Skeletal muscle satellite cell (primary cell): ENCODE results near the gene ANO10.
"Not testable (repeated sequence)": the region's sequence is repeated elsewhere in the genome, so short reads cannot be mapped to it uniquely, and the experiment has no call there.

Experiments
- H3K27me3 ChIP-seq: 2 replicates; pipeline ENCODE4 v1.7.0; 2013; ENCODE audit warnings: low read length; ENCODE audit not compliant: control insufficient read depth, insufficient read depth
- H3K36me3 ChIP-seq: 2 replicates; pipeline ENCODE4 v1.7.0; 2013; ENCODE audit warnings: mild to moderate bottlenecking, control low read depth, low read length; ENCODE audit not compliant: insufficient read depth
- H3K4me1 ChIP-seq: 2 replicates; pipeline ENCODE4 v1.7.0; 2013; ENCODE audit warnings: low read length; ENCODE audit not compliant: control insufficient read depth, insufficient read depth
- H3K4me2 ChIP-seq: 2 replicates; pipeline ENCODE4 v1.7.0; 2013; ENCODE audit warnings: mild to moderate bottlenecking, low read length
- H3K4me3 ChIP-seq: 2 replicates; pipeline ENCODE4 v1.7.0; 2013; ENCODE audit warnings: low read length
- H3K9ac ChIP-seq: 2 replicates; pipeline ENCODE4 v1.7.0; 2013; ENCODE audit warnings: mild to moderate bottlenecking, low read depth, low read length, moderate library complexity
- H3K9me3 ChIP-seq: replicated peaks from 2 replicates; pipeline ENCODE4 v1.7.0; 2013; ENCODE audit warnings: mild to moderate bottlenecking, control low read depth, low read length

The ANO10 gene

DNA sequence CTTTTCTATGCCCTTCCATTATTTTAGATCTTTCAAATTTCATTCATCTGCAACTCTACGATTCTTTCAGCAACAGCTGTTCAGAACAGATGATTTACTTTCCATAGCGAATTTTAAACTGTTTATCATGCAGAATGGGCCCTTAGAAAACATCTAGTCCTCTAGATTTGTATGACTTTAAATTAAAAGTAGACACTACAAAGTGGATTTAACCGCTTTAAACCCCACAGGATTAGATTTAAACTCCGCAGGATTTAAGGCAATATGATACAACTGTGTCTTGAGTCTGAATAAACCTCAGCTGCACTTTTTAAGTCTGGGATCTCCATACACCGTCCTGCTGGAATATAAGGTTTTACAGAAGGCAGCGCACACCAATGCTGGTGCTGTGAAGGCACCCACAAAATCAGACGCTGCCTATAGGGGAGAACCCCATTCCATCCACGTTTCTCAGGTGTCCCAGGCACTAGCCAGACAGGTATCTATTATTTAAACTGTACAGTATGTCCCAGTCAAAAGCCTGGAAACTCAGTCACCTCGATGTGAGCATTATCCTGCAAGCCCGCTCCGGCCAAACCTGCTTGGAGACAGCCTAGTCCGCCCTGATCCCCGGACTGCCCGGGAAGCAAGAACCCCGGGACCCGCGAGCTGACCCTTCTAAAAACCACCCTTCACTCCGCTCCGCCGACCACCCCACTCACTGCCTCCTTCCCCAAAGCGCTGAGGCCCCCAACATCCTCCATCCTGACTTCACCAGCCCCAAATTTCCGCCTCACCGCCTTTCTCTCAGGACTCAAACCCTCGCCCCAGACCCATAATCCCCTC, 768 bp downstream of the ANO10 start:
- H3K9ac ChIP-seq = peak overlapping the region; percentile 92
- peaks cover 12% of the 10 kb centered on the region for H3K4me1 ChIP-seq
- H3K27me3 ChIP-seq = no peaks in the 10 kb centered on the region
- H3K36me3 ChIP-seq = no peaks in the 10 kb centered on the region
- H3K4me2 ChIP-seq = peak overlapping the region; percentile 95
- H3K4me3 ChIP-seq = peak overlapping the region; percentile 80
- H3K9me3 ChIP-seq = no peaks in the 10 kb centered on the region

GRCh38 chr3:43619588-43619987, 2.2 kb downstream of the ANO10 start:
- Histone ChIP-seq H3K36me3 (no peaks in the 10 kb centered on the region), H3K9me3 (no peaks in the 10 kb centered on the region), H3K4me2 (no peak overlapping the region), H3K4me1 (peaks cover 12% of the 10 kb centered on the region), H3K9ac (no peak overlapping the region), H3K4me3 (no peak overlapping the region), H3K27me3 (no peaks in the 10 kb centered on the region)

DNA sequence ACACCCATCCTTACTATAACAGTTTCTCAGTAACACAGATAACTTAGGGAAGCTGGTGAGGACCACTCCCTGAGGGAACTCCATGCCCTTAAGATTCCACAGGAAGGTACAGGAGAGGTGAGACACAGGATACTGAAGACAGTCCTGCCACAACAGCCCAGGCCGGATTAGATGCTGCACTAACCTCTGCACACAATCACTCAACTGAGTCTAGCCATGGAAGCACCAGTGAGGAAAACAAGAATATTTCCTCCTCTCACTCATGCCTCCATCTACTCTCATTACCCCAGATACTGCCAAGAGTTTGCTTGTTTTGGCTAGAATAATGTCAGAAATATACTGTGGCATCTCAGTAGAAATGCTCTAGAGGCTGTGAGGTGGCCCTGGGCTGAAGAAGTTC, 3.7 kb downstream of the ANO10 start:
- no peak overlapping the region for H3K4me3 ChIP-seq
- H3K27me3 ChIP-seq = no peaks in the 10 kb centered on the region
- no peaks in the 10 kb centered on the region for H3K36me3 ChIP-seq
- no peaks in the 10 kb centered on the region for H3K9me3 ChIP-seq
- no peak overlapping the region for H3K9ac ChIP-seq
- H3K4me1 ChIP-seq = peaks cover 12% of the 10 kb centered on the region
- H3K4me2 ChIP-seq = no peak overlapping the region

DNA sequence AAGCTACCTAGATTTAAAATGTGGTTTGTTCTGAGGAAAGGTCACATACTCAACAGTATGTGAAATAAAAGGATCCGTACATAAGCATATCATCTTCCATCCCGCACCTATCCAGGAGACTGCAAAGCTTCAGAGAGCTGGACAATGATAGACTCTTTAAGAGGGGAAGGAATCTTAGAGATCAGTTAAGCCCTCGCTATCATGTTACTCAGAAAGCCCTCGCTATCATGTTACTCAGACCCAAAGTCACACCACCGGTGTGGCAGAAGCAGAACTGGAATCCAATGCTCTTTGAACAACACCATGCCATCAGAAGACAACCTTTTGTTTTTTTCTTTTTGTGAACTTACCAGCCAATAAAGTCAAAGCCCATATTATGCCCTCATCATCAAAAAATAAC, 5.8 kb downstream of the ANO10 start:
- Histone ChIP-seq H3K9me3 (no peaks in the 10 kb centered on the region), H3K4me3 (no peak overlapping the region), H3K9ac (no peak overlapping the region), H3K4me2 (no peak overlapping the region), H3K4me1 (peaks cover 9% of the 10 kb centered on the region), H3K36me3 (no peaks in the 10 kb centered on the region), H3K27me3 (no peaks in the 10 kb centered on the region)

DNA sequence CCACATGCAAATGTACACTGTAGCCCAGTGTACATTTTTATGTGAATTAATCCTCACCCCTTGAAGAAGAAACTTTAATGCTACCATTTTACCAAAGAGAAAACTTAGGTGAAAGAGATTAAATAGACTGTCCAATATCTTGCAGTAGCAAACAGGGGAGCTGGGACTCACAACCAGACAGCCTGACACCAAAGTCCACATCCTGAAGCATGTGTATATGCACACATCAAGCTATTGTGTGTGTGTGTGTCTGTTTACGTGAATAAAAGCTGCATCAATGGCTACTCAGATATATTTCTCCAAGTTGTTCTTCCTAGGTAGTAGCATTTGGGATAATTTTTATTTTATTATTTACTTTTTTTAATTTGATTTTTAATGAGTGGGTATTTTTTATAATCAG, 6.7 kb downstream of the ANO10 start:
- no peak overlapping the region for H3K4me2 ChIP-seq
- no peaks in the 10 kb centered on the region for H3K27me3 ChIP-seq
- H3K9ac ChIP-seq = no peak overlapping the region
- H3K36me3 ChIP-seq = no peaks in the 10 kb centered on the region
- H3K9me3 ChIP-seq = no peaks in the 10 kb centered on the region
- H3K4me1 ChIP-seq = peaks cover 4% of the 10 kb centered on the region
- H3K4me3 ChIP-seq = no peak overlapping the region

DNA sequence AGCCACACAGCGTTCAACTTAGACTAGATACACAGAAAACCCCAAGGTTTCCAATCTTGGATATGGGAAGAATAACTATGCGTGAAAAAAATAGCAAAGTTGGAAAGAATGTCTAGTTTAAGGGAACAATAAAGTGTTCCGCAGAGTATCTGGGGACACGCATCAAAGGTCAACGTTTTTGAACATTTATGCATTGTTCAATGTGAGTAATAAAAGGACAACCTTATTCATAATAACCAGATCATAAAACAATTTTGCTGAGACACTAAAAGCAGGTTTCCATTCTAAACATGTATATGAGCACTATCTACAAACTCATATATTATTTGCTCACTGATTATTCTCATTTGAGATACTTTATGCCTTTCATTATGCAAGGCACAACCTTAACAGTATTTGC, 7.8 kb downstream of the ANO10 start:
- Histone ChIP-seq H3K4me3 (no peak overlapping the region), H3K4me1 (no peaks in the 10 kb centered on the region), H3K4me2 (no peak overlapping the region), H3K9me3 (no peaks in the 10 kb centered on the region), H3K36me3 (no peaks in the 10 kb centered on the region), H3K27me3 (no peaks in the 10 kb centered on the region), H3K9ac (no peak overlapping the region)

- Histone ChIP-seq H3K9ac (no peak overlapping the region), H3K4me3 (no peak overlapping the region), H3K4me1 (no peaks in the 10 kb centered on the region), H3K9me3 (no peaks in the 10 kb centered on the region), H3K36me3 (no peaks in the 10 kb centered on the region), H3K4me2 (no peak overlapping the region), H3K27me3 (no peaks in the 10 kb centered on the region)
These were observed 9.4 kb downstream of the ANO10 start for GRCh38 chr3:43612419-43612818.

DNA sequence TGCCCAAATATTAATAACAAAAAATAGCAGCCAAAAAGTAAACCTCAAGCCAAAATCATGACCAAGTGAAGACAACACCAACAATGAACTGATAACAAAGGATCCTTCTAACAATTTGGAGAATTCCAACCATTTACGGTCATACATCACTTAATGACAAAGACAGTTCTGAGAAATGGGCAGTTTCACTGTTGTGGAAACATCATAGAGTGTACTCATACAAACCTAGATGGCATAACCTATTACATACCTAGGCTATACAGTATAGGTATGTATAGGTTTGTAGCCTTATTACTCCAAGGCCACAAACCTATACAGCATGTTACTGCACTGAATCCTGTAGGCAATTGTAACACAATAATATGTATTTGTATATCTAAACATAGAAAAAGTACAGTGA, 12.4 kb downstream of the ANO10 start:
- no peak overlapping the region for H3K4me3 ChIP-seq
- no peaks in the 10 kb centered on the region for H3K27me3 ChIP-seq
- H3K9me3 ChIP-seq = no peaks in the 10 kb centered on the region
- no peaks in the 10 kb centered on the region for H3K4me1 ChIP-seq
- no peak overlapping the region for H3K4me2 ChIP-seq
- no peak overlapping the region for H3K9ac ChIP-seq
- peaks cover 10% of the 10 kb centered on the region for H3K36me3 ChIP-seq

- Histone ChIP-seq H3K27me3 (no peaks in the 10 kb centered on the region), H3K36me3 (peaks cover 13% of the 10 kb centered on the region), H3K9me3 (no peaks in the 10 kb centered on the region), H3K4me1 (no peaks in the 10 kb centered on the region), H3K4me2 (no peak overlapping the region), H3K9ac (no peak overlapping the region), H3K4me3 (no peak overlapping the region)
These were observed 13.1 kb downstream of the ANO10 start for GRCh38 chr3:43608751-43609150.

DNA sequence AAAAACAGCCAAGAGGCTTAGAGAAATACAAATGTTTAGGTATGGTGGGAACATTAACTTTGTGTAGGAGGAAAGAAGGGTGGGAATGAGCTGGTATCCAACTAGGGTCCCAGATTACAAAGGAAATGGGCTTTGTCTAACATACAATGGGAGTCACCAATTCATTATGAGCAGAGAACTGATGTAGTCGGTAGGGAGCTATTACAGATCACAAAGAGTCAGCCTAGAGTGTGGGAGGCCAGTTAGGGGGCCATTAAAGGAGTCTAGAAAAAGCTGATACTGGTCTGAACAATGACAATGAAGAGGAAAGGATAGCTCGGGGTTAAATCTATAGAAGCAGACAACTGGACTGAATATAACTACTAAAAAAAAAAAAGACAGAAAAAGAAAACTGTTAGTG, 15.5 kb downstream of the ANO10 start:
- Histone ChIP-seq H3K4me1 (no peaks in the 10 kb centered on the region), H3K9ac (no peak overlapping the region), H3K4me3 (no peak overlapping the region), H3K4me2 (no peak overlapping the region), H3K27me3 (no peaks in the 10 kb centered on the region), H3K36me3 (peaks cover 18% of the 10 kb centered on the region), H3K9me3 (no peaks in the 10 kb centered on the region)

- peaks cover 20% of the 10 kb centered on the region for H3K36me3 ChIP-seq
- not testable (repeated sequence) for H3K4me1 ChIP-seq, H3K9ac ChIP-seq, H3K4me2 ChIP-seq, H3K27me3 ChIP-seq, H3K4me3 ChIP-seq, H3K9me3 ChIP-seq
These were observed 21.9 kb downstream of the ANO10 start for GRCh38 chr3:43599959-43600358.

- Histone ChIP-seq H3K4me2 (no peak overlapping the region), H3K4me3 (no peak overlapping the region), H3K9me3 (no peaks in the 10 kb centered on the region), H3K36me3 (peaks cover 12% of the 10 kb centered on the region), H3K9ac (no peak overlapping the region), H3K4me1 (no peaks in the 10 kb centered on the region), H3K27me3 (no peaks in the 10 kb centered on the region)
These were observed 23.9 kb downstream of the ANO10 start for GRCh38 chr3:43597961-43598360.
